ENCODE data around the gene PGBD2. TPM values are rescaled to one million over a fixed set of nuclear protein-coding genes. Genes with fewer than 3 reads are reported as not detected.
A peak's percentile ranks its signal among the peaks of the same experiment; 100 is the strongest.
"Not testable (repeated sequence)": the region's sequence is repeated elsewhere in the genome, so short reads cannot be mapped to it uniquely, and the experiment has no call there.

PGBD2 gene
- total RNA-seq, 1 donor from 2014 or later, result 4.6 TPM

DNA sequence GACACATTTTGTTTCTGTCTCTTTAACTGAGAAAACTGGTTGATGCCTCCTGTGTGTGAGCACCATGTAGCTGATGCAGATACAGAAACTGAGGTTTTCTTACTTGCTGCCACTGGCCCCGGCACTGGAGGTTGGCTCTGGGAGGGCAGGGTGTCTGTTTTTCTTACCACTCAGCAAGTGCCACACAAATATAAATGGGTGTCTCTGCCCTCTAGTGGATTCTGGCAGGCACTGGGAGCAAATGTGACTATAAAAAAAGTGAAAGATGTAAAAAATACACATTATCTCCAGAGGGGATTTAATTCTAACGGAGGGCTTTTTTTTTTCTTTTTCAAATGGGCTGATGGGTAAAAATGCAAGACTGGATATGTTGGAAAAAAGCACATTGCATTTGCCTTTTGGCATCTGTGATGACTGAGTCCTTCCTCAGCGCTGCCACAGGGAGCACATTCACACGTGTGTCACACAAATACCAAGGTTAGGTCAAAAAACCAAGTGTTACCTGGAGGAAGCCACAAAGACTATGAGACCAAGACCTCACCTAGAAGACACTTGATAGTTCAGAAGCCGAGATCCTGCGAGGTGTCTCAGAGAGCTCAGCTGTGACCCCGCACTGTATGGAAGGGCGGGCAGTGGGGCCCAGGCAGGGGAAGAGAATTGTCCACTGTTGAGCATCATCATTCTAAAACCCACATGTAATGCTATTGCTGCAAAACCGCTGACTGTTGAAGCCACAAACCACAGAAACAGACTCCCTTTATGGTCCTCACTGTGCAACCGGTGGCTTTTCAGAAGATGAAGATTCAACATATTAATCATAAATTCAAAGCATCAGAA, 18.9 kb downstream of the PGBD2 start:
- DNase-seq (ENCODE audit: low read depth, low spot score), result peak; percentile 13

DNA sequence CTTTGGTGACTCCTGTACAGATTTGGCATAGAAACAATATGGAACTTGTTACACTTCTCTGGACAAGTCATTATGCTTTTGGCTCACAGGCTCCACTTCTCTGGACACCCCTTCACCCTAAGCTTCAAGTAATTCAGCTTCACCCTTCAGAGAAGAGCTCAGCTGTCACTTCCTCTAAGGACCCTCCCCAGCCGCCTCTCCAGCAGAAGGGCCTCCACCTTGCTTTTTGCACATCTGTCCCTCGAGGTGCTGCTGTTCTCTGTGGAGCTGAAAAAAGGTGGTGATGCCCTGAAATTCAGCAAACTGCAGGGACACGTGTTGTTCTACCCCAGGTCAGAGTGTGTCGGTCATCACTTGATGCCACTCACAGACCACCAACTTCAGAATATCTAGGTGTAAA, 19.8 kb downstream of the PGBD2 start:
- DNase-seq (ENCODE audit: low read depth, low spot score), result not testable (repeated sequence)

DNA sequence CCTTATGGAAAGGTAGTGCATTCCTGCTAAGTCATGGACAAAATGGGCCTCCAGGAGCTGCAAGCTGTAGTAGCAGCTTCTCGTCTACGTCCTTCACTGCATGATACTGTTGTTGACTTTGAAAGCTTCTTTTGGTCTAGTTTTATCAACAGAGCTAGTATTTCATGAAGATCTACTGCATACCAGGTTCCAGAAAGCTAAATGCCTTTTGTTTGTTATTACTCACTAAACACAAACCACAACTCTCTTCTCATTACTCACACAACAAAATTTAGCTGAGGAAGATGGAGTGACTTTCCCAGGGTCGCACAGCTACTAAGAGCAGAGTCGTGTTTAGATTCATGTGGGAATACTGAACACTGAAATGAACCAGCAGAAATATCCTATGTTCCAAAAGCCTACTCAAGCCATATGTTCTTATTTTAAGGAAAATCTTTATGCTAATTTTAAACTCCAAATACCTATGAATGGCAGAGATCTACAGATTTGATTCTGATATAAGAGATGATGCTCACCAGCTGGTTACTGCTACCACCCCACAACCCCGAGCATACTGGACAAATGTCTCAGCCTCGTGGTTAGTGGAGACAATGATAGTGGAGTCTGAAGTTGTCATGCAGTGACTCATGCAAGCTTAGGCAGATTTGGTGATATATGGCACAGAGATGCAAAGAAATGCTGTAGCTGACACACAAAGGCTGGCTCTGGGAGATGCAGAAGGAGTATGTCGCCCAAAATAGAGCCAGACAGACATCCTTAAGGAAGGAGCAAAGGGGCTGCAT, 20.6 kb downstream of the PGBD2 start:
- DNase-seq (ENCODE audit: low read depth, low spot score), result no peak

DNA sequence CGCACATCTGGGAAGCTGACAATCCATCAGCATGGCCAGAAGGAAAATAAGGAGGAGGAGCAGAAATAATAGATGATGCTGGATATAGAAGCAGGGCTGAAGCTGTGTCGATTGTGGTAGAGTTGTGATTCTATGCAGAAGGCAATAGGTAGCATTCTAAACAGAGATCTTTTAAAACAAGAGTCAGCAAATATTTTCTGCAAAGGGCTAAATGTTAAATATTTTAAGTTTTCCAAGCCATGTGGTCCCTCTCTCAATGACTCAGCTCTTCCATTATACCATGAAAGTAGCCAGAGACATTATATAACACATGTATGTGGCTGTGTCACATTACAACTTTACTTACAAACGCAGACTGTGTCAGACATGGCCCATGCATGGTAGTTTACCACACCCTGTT, 21.2 kb downstream of the PGBD2 start:
- DNase-seq (ENCODE audit: low read depth, low spot score), result not testable (repeated sequence)

DNA sequence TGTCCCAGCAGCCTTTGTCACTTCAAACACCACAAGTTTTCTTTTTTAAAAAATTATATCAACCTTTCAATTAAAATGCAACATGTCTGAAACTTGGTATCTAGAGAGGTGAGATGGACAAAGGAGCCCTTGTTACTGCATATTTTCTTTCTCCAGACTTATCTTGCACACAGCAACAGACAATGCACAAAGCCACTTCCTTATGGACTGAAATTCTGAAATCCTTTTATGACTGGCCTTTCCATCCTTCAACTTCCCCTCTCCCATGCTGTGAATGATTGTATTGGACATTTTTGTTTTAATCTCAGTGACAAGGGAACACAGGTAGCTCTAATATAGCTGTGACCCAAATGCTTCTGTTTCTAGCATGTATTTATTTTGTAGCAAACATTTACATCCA, 22.1 kb downstream of the PGBD2 start:
- DNase-seq (ENCODE audit: low read depth, low spot score), result not testable (repeated sequence)

DNA sequence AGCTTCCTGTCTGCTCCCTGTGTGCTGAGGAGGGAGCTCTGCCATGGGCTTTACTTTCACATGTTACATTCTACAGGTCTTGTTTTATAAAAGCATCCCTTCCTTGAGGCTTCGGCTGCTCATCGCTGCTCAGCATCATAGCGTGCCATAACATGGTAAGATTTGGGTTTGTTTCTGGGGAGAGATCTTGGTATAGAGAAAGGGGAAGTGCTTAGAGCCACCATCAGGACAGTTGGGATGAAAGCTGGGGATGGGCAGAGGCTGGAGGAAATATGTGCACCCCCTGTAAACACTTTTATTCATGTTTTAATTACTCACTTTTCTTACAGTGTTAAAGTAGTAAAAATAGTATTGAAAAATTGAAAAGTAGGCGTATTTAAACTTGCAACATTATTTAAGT, 24.0 kb downstream of the PGBD2 start:
- DNase-seq (ENCODE audit: low read depth, low spot score), result not testable (repeated sequence)

DNA sequence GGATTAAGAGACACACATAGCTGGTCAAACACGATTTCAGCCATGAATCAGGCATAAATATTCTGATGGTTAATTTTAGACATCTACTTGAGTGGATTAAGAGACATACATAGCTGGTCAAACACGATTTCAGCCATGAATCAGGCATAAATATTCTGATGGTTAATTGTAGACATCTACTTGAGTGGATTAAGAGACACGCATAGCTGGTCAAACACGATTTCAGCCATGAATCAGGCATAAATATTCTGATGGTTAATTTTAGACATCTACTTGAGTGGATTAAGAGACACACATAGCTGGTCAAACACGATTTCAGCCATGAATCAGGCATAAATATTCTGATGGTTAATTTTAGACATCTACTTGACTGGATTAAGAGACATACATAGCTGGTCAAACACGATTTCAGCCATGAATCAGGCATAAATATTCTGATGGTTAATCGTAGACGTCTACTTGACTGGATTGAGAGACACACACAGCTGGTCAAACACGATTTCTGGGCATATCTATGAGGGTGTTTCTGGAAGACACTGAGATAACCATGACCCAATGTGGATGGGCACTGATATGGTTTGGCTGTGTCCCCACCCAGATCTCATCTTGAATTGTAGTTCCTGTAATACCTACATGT, 32.3 kb downstream of the PGBD2 start:
- DNase-seq (ENCODE audit: low read depth, low spot score), result not testable (repeated sequence)

DNA sequence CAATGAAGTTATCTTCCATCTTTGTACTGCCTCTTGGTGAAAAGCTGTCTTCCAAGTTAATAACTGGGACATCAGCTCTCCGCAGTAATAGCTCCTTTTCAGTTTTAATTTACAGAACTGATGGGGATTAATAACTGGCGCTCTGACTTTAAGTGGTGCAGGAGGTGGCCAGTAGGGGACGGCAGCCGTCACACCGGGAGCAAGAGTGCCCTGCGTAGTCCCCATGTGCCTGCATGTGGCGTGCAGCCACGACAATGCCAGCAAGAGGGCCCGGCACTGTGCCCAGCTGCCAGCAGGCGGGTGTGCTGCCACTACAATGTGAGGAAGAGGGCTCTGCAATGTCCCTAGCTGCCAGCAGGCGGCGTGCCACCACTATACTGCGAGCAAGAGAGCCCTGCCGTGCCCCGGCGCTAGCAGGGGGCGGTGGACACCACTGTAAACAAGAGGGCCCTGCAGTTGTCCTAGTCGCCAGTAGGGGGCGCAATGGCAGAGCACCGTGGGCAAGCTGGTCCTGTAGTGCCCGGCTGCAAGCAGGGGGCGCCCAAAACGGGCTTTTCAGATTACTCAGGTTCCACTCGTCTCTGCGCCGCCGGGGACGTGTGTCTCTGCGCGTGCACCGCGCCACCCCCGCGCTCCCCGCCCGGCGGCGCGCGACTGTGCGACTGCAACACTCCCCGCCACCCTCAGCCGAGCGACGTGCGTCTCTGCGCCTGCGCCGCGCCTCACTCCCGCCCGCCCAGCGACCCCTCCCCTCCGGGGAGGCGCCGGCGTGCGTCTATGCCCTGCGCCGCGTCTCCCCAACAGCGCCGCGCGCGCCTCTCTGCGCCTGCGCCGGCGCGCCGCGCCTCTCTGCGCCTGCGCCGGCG, 38.3 kb downstream of the PGBD2 start:
- DNase-seq (ENCODE audit: low read depth, low spot score), result not testable (repeated sequence)

DNA sequence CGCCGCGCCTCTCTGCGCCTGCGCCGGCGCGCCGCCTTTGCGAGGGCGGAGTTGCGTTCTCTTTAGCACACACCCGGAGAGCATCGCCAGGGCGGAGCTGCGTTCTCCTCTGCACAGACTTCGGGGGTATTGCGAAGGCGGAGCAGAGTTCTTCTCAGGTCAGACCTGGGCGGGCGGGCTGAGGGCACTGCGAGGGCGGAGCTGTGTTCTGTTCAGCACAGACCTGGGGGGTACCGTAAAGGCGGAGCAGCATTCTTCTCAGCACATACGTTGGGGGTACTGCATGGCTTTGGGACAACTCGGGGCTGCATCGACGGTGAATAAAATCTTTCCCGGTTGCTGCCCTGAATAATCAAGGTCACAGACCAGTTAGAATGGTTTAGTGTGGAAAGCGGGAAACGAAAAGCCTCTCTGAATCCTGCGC, 39.0 kb downstream of the PGBD2 start:
- not testable (repeated sequence) for DNase-seq (ENCODE audit: low read depth, low spot score)

DNA sequence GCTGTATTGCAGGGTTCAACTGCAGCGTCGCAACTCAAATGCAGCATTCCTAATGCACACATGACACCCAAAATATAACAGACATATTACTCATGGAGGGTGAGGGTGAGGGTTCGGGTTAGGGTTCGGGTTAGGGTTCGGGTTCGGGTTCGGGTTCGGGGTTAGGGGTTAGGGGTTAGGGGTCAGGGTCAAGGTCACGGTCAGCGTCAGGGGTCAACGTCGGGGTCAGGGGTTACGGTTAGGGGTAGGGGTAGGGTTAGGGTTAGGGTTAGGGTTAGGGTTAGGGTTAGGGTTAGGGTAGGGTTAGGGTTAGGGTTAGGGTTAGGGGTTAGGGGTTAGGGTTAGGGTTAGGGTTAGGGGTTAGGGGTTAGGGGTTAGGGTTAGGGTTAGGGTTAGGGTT, 39.4 kb downstream of the PGBD2 start:
- not testable (repeated sequence) for DNase-seq (ENCODE audit: low read depth, low spot score)

DNA sequence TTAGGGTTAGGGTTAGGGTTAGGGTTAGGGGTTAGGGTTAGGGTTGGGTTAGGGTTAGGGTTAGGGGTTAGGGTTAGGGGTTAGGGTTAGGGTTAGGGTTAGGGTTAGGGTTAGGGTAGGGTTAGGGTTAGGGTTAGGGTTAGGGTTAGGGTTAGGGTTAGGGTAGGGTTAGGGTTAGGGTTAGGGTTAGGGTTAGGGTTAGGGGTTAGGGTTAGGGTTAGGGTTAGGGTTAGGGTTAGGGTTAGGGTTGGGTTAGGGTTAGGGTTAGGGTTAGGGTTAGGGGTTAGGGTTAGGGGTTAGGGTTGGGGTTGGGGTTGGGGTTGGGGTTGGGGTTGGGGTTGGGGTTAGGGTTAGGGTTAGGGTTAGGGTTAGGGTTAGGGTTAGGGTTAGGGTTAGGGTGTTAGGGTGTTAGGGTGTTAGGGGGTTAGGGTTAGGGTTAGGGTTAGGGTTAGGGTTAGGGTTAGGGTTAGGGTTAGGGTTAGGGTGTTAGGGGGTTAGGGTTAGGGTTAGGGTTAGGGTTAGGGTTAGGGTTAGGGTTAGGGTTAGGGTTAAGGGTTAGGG, 39.9 kb downstream of the PGBD2 start:
- DNase-seq (ENCODE audit: low read depth, low spot score), result not testable (repeated sequence)

Other genes starting within 250 kb of the PGBD2 start
- not detected in 2 replicates for gene OR14I1, start 203.5 kb upstream of the PGBD2 start, total RNA-seq
- gene LYPD8, start 150.5 kb upstream of the PGBD2 start, total RNA-seq, result not detected in 2 replicates
- 27.2 and 34.8 TPM in 2 replicates for gene SH3BP5L, start 80.3 kb upstream of the PGBD2 start, total RNA-seq
- 21.5 and 21.7 TPM in 2 replicates for gene ZNF672, start 68.0 kb upstream of the PGBD2 start, total RNA-seq
- 8.6 and 15.9 TPM in 2 replicates for gene ZNF692, start 47.1 kb upstream of the PGBD2 start, total RNA-seq